Stimulated activated naive CD8-positive, alpha-beta T cell treated with anti-CD3 and anti-CD28 coated beads, Interleukin-15, Interleukin-2, amounts not matched to agents 100 U/mL and 50 U/mL, for 24 hours (primary cell): Measurements from ENCODE around the gene SCLY.
A peak's percentile ranks its signal among the peaks of the same experiment; 100 is the strongest.
"Not testable (repeated sequence)": the region's sequence is repeated elsewhere in the genome, so short reads cannot be mapped to it uniquely, and the experiment has no call there.

Experiments
- ATAC-seq: fragments of 150-1000 bp; cut with Tn5 transposase; one replicate; pipeline ENCODE4 v1.10.0; 2021
- DNase-seq: peaks from one replicate; pipeline ENCODE4 v3.0.0; 2021

The SCLY gene

GRCh38 chr2:238040918-238041317 is 19.9 kb upstream of the SCLY start:
- ATAC-seq (no peak), DNase-seq (no peak)

DNA sequence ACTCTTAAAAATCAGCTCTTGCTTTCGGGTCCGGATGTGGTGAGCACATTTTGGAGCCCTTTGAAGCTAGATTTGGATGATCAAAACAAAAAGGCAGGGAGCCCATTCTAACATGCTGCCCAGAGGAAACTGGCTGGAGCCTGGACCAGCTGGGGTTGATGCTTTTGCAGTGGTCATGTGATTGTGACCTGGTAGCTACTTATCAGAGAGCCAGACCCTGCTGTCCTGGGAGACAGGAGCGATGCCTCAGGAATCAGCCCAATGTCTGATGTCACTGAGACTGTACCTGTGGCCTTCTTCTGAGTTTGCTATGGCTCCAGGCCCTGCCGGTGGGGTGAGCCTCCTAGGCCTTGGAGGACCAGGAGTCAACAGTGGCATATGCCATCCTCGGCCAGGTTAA is 18.7 kb upstream of the SCLY start:
- no peak for DNase-seq
- ATAC-seq: no peak

GRCh38 chr2:238042849-238043584 is 17.8 kb upstream of the SCLY start:
- ATAC-seq: no peak
- DNase-seq: no peak

GRCh38 chr2:238043851-238044250 is 16.9 kb upstream of the SCLY start:
- DNase-seq: no peak
- no peak for ATAC-seq

DNA sequence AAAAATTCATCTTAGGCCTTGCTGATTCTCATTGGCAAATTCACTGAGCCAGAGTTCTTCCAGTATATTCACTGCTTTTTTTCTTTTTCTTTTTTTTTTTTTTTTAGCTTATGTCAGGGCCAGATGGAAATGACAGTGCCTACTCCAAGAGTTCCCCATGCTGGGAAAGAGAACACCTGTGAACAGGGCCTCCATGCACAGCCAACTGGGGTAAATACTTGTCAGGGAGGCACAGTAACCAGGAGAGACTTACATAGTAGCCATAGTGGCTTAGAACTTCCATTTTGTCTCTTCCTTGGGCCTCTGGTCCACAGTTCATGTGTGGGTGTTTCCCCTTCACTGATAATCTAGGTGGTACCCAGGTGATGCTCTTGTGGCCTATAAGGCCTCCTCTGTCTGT is 15.2 kb upstream of the SCLY start:
- ATAC-seq: no peak
- no peak for DNase-seq

DNA sequence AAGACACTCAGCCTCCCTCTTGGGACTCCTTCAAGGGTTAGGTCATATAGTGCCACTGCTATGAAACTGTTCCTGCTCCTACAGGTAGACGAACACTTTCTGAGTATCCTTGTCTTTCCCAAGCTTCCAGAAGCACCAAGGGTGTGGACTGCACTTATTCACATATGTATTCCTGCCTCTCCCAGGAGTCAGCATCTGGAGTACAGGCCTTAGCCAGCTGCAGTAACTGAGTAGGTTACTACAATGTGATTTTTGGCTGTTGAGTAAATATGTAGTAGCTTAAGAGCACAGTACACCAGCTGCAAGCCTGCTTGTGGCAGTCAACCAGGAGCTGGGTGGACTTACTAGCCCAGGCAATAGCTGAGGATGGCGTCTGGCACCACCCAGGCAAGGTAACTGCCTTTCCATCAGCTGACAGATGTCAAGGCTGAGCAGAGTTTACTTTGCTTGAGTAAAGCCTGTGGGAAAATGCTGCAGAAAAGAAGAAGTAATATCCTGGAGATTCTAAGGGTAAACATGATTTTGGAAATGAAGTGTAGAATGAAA is 14.0 kb upstream of the SCLY start:
- no peak for ATAC-seq

DNA sequence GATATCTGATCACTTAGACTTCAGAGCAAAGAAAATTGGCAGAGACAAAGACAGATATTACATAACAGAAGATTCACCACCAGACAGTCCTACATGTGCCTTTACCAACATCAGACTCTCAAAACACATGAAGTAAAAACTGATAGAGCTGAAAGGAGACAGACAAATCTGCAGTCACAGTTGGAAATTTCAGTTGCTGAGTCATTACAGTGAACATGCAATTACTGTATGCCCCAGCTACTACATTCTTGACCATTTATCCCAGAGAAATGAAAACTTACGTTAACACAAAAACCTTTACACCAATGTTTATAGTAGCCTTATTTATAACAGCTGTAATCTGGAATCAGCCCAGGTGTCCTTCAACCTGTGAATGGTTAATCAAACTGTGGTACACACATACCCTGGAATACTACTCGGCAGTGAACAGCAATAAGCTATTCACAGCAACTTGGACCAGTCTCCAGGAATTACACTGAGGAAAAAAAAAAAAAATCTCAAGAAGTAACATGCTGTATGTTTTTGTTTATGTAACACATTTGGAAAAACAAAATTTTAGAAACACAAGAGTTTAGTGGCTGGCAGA is 7.5 kb upstream of the SCLY start:
- no peak for ATAC-seq
- no peak for DNase-seq

More for the DNA sequence above, 14.0 kb upstream of the SCLY start:
- no peak for DNase-seq

GRCh38 chr2:238055841-238056240 is 5.0 kb upstream of the SCLY start:
- no peak for DNase-seq
- no peak for ATAC-seq

DNA sequence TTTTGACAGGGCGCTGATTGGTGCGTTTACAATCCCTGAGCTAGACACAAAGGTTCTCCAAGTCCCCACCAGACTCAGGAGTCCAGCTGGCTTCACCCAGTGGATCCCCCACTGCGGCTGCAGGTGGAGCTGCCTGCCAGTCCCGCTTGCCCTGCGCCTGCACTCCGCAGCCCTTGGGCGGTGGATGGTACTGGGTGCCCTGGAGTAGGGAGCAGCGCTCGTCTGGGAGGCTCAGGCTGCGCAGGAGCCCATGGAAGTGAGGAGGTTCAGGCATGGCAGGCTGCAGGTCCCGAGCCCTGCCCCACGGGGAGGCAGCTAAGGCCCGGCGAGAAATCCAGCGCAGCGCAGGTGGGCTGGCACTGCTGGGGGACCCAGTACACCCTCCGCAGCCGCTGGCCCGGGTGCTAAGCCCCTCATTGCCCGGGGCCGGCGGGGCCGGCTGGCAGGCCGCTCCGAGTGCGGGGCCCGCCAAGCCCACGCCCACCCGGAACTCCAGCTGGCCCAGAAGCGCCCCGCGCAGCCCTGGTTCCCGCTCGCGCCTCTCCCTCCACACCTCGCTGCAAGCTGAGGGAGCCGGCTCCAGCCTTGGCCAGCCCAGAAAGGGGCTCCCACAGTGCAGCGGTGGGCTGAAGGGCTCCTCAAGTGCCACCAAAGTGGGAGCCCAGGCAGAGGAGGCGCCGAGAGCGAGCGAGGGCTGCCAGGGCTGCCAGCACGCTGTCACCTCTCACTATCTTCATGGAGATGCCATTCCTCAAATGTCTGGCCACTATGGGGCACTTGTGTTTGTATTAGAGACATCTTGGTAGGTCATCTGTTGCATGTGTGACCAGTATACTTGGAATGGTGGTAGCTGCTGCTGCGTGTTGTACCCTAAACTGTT is 2.9 kb upstream of the SCLY start:
- DNase-seq, ATAC-seq: not testable (repeated sequence)

- ATAC-seq (no peak), DNase-seq (no peak)
Observed at GRCh38 chr2:238059505-238059904, 1.3 kb upstream of the SCLY start.

DNA sequence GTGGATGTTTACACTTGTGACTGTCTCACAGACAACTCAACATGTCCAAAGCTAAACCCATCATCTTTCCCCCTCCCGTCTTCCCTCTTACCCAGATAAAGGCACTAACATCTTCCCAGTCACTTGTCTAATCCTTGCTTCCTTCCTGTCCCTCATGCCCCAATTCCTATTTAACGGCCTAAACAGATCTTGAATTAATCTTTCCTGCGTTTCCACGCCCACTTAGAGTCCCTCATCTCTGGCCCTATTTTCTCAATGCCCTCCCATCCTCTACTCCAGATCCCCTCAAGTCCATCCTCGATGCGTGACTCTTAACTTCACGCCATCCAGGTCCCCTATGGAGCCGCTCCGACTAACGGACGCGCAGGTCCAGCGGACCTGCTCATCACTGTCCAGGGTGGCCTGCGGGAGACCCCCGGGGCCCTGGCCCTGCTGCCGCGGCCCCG is 682 bp upstream of the SCLY start:
- DNase-seq: no peak
- no peak for ATAC-seq

- DNase-seq (peak; percentile 45), ATAC-seq (no peak)
Observed at GRCh38 chr2:238061315-238062202, 758 bp downstream of the SCLY start.

- DNase-seq (no peak), ATAC-seq (no peak)
Observed at GRCh38 chr2:238063414-238064189, 2.8 kb downstream of the SCLY start.

GRCh38 chr2:238064376-238064775 is 3.6 kb downstream of the SCLY start:
- DNase-seq: no peak
- no peak for ATAC-seq

DNA sequence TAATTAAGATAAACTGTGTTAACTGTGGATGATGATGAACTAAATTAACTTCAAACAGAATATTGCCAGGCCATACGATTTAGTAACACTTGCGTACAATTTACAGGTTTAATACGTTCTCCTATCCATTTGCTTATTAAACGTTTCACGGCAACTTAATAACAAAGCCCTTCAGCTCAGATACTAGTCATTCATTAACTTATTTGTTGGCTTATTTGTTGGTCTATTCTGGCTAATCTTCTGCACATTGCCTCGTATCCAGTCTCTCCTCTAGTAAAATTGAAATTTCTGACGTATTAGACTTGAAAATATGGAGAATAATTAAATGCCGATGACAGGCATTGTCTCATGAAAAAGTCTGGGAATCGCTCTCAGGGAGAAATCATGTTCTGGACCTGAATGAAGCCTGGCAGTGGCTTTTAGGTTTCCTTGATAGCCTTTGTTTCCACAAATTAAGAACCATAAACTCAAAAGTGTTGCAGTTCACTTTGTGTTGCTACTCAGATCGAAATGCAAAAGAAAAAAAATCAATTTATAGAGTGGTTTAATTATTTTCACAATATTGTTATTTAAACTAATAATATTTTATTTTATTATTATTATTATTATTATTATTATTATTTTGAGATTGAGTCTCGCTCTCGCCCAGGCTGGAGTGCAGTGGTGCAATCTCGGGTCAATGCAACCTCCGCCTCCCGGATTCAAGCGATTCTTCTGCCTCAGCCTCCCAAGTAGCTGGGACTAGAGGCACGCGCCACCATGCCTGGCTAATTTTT is 4.5 kb downstream of the SCLY start:
- no peak for DNase-seq

GRCh38 chr2:238066218-238066617 is 5.4 kb downstream of the SCLY start:
- DNase-seq (no peak), ATAC-seq (peak; percentile 22)

More for the DNA sequence above, 4.5 kb downstream of the SCLY start:
- ATAC-seq: no peak

DNA sequence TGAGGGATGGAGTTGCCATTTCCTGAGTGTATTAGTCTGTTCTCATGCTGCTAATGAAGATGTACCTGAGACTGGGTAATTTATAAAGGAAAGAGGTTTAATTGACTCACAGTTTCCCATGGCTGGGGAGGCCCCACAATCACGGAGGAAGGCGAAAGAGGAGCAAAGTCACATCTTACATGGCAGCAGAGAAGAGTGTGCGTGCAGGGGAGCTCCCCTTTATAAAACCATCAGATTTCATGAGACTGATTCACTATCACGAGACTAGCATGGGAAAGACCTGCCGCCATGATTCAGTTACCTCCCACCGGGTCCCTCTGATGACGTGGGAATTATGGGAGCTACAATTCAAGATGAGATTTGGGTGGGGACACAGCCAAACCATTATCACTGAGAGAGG is 5.9 kb downstream of the SCLY start:
- DNase-seq: peak; percentile 62

GRCh38 chr2:238067939-238068338 is 7.1 kb downstream of the SCLY start:
- ATAC-seq: no peak
- DNase-seq: no peak

More for the DNA sequence above, 5.9 kb downstream of the SCLY start:
- ATAC-seq: peak; percentile 60

DNA sequence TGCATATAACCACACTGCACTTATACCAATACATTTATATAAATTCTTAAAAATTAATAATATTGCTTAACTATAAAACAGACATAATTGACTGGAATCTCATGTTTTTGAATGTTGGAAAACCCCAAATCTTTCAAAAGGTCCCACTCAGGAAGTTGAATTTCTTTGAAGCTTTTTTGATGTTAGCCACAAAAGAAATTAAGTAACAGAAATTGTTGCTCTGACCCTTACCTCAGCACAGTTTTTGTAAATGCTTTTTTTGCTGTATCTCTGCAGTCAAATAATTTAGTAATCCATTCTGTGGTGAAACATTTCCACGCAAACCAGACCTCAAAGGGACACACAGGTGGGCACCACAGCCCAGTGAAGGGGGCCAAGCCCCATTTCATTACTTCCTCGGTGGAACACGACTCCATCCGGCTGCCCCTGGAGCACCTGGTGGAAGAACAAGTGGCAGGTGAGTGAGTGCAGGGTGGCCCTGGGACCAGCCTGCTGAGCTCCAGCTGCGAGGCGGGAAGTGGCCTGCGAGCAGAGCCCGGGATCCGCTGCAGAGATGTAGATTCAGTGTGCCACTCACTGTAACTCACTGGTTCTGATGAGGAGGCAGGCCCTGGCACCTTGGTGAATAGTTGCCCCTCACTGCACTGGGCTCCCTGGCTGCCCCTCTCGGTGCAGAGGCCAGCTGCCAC is 8.4 kb downstream of the SCLY start:
- ATAC-seq (no peak), DNase-seq (no peak)
